A549 (cell line): Measurements from ENCODE around the gene OTOG. TPM values are rescaled to one million over a fixed set of nuclear protein-coding genes. Genes with fewer than 3 reads are reported as not detected.
A peak's percentile ranks its signal among the peaks of the same experiment; 100 is the strongest.

ENCODE experiments used
- ATAC-seq, 2 experiments: fragments of 200-7000 bp in 1 of 2; fragments of >200 bp in 1 of 2; cut with Nextera tagmentation in 1 of 2; cut with Tn5 transposase in 1 of 2; 3 replicates each; pipeline versions ENCODE4 v1.8.0 to v1.9.1; 2018 to 2020; ENCODE audit warnings: mild to moderate bottlenecking in 1 of 2, moderate library complexity in 1 of 2
- CTCF ChIA-PET: fragments of 300-600 bp; sonication (Branson Sonifier 250); formaldehyde crosslinking; extraction: SDS; loops from one replicate; lab custom pipeline; 2021; ENCODE audit warnings: antibody characterized with exemption, inconsistent platforms; lab: Yijun Ruan, JAX
- POLR2A ChIA-PET: fragments of 350-600 bp; formaldehyde crosslinking; extraction: SDS; loops from one replicate; lab custom pipeline; 2021; ENCODE audit warnings: antibody characterized with exemption, inconsistent platforms; lab: Yijun Ruan, JAX
- DNase-seq, 2 experiments: peaks; one replicate each; pipeline versions ENCODE4 v3.0.0 to v3.0.0-alpha.2; 2011 to 2016; ENCODE audit warnings: low read depth in 1 of 2, low spot score in 1 of 2
- FAIRE-seq: peaks from 2 replicates; lab custom pipeline; 2011; peaks lifted over from hg19 to GRCh38; lab: Jason Lieb, UNC
- H3K27ac ChIP-seq, 2 experiments: fragments of >200 bp; sonication (Bioruptor Twin); formaldehyde crosslinking; 3 replicates each; pipeline ENCODE4 v1.5.1; 2016 to 2017
- H3K4me1 ChIP-seq: fragments of >200 bp; sonication (Bioruptor Twin); formaldehyde crosslinking; 3 replicates; pipeline ENCODE4 v1.6.1; 2016
- H3K4me2 ChIP-seq: fragments of >200 bp; sonication (Bioruptor Twin); formaldehyde crosslinking; 3 replicates; pipeline ENCODE4 v1.6.1; 2016
- H3K4me3 ChIP-seq: fragments of >200 bp; sonication (Bioruptor Twin); formaldehyde crosslinking; 3 replicates; pipeline ENCODE4 v1.5.1; 2016
- H3K9me3 ChIP-seq: fragments of >200 bp; sonication (Bioruptor Twin); formaldehyde crosslinking; 3 replicates; pipeline ENCODE4 v1.6.1; 2016
- ATOH8 ChIP-seq: fragments of 250-450 bp; sonication (Bioruptor Pico); IDR thresholded peaks from 2 replicates; pipeline ENCODE4 v1.5.0; 2020; ENCODE audit warnings: low read depth, mild to moderate bottlenecking, moderate library complexity
- BHLHE40 ChIP-seq: IDR thresholded peaks from 2 replicates; pipeline ENCODE4 v1.6.1; 2012; ENCODE audit warnings: low read depth, low read length, inconsistent platforms
- CBX8 ChIP-seq: fragments of 200-600 bp; sonication (generic); IDR thresholded peaks from 2 replicates; pipeline ENCODE4 v1.6.1; 2016
- CHD4 ChIP-seq: fragments of 200-600 bp; sonication (generic); IDR thresholded peaks from 2 replicates; pipeline ENCODE4 v1.6.1; 2016; ENCODE audit warnings: antibody characterized with exemption, mild to moderate bottlenecking, borderline replicate concordance
- EHF ChIP-seq: fragments of 250-450 bp; sonication (Bioruptor Pico); IDR thresholded peaks from 2 replicates; pipeline ENCODE4 v1.5.0; 2020; ENCODE audit warnings: mild to moderate bottlenecking
- EHMT2 ChIP-seq: fragments of 200-600 bp; sonication (generic); IDR thresholded peaks from 2 replicates; pipeline ENCODE4 v1.6.1; 2016; ENCODE audit warnings: antibody characterized with exemption, low read depth, mild to moderate bottlenecking, moderate library complexity
- ELK1 ChIP-seq: fragments of 150-350 bp; IDR thresholded peaks from 2 replicates; pipeline ENCODE4 v1.6.1; 2014; ENCODE audit warnings: low read depth, mild to moderate bottlenecking, low read length
- FOSB ChIP-seq: fragments of 250-450 bp; sonication (Bioruptor Pico); IDR thresholded peaks from 2 replicates; pipeline ENCODE4 v1.5.0; 2020; ENCODE audit warnings: mild to moderate bottlenecking, moderate library complexity
- HDAC2 ChIP-seq: fragments of 200-600 bp; sonication (generic); IDR thresholded peaks from 2 replicates; pipeline ENCODE4 v1.6.1; 2016
- HES2 ChIP-seq: fragments of >200 bp; sonication (Bioruptor Twin); formaldehyde crosslinking; IDR thresholded peaks from 2 replicates; pipeline ENCODE4 v1.6.1; 2016
- HMGXB4 ChIP-seq: fragments of 250-450 bp; sonication (Bioruptor Pico); IDR thresholded peaks from 2 replicates; pipeline ENCODE4 v1.5.0; 2021; ENCODE audit warnings: mild to moderate bottlenecking, moderate library complexity, borderline replicate concordance
- HOXB5 ChIP-seq: fragments of 250-450 bp; sonication (Bioruptor Pico); IDR thresholded peaks from 2 replicates; pipeline ENCODE4 v1.5.0; 2020; ENCODE audit warnings: mild to moderate bottlenecking, moderate library complexity
- JUN ChIP-seq, 2 experiments: fragments of >200 bp; sonication (Bioruptor Twin); formaldehyde crosslinking; IDR thresholded peaks; 2 replicates in 1 of 2; 3 replicates in 1 of 2; pipeline ENCODE4 v1.6.1; 2016 to 2017
- MAFK ChIP-seq: fragments of 450-650 bp; IDR thresholded peaks from 2 replicates; pipeline ENCODE4 v1.6.1; 2014; ENCODE audit not compliant: partially characterized antibody
- MAZ ChIP-seq: fragments of 150-350 bp; IDR thresholded peaks from 2 replicates; pipeline ENCODE4 v1.6.1; 2014; ENCODE audit warnings: antibody characterized with exemption, low read depth, low read length, borderline replicate concordance
- NPAS2 ChIP-seq: fragments of 250-450 bp; sonication (Bioruptor Pico); IDR thresholded peaks from 2 replicates; pipeline ENCODE4 v1.8.0; 2022; ENCODE audit warnings: mild to moderate bottlenecking, moderate library complexity, borderline replicate concordance
- PHF8 ChIP-seq: fragments of 200-600 bp; sonication (generic); IDR thresholded peaks from 2 replicates; pipeline ENCODE4 v1.6.1; 2016; ENCODE audit warnings: low read depth, mild to moderate bottlenecking, antibody characterized with exemption, moderate library complexity, borderline replicate concordance
- RARB ChIP-seq: fragments of 250-450 bp; sonication (Bioruptor Pico); IDR thresholded peaks from 2 replicates; pipeline ENCODE4 v1.8.0; 2021; ENCODE audit warnings: mild to moderate bottlenecking, moderate library complexity
- REST ChIP-seq: fragments of 200-600 bp; sonication (generic); IDR thresholded peaks from 2 replicates; pipeline ENCODE4 v1.6.1; 2016; ENCODE audit warnings: antibody characterized with exemption, mild to moderate bottlenecking, moderate library complexity
- RFX5 ChIP-seq: fragments of 450-650 bp; IDR thresholded peaks from 2 replicates; pipeline ENCODE4 v1.7.1; 2014; ENCODE audit warnings: antibody characterized with exemption, mild to moderate bottlenecking, moderate library complexity
- SMC3 ChIP-seq: fragments of >200 bp; sonication (Bioruptor Twin); formaldehyde crosslinking; IDR thresholded peaks from 3 replicates; pipeline ENCODE4 v1.6.1; 2018; ENCODE audit warnings: inconsistent platforms
- TFCP2L1 ChIP-seq: fragments of 250-450 bp; sonication (Bioruptor Pico); IDR thresholded peaks from 2 replicates; pipeline ENCODE4 v1.5.0; 2021; ENCODE audit warnings: mild to moderate bottlenecking
- TP53 ChIP-seq: fragments of 250-450 bp; sonication (Bioruptor Pico); IDR thresholded peaks from 2 replicates; pipeline ENCODE4 v1.5.0; 2021; ENCODE audit warnings: mild to moderate bottlenecking, moderate library complexity
- ZFP36 ChIP-seq: fragments of 450-650 bp; IDR thresholded peaks from 2 replicates; pipeline ENCODE4 v1.6.1; 2014; ENCODE audit warnings: borderline replicate concordance; ENCODE audit not compliant: partially characterized antibody
- WGBS: methylation state at CpG from one replicate; pipeline ENCODE4 v1.1.6; 2017; ENCODE audit errors: missing lambda C conversion rate; 5-methylcytosine and 5-hydroxymethylcytosine counted together
- polyA plus RNA-seq, 4 experiments: library from polyadenylated mRNA; depleted of rRNA in 3 of 4; stranded (reverse); fragments of >200 nt; fragmentation: RNase III in 1 of 4; extraction: RNeasy Plus Mini Kit Qiagen cat#74134 plus additional on column Dnase treatment in 1 of 4; gene quantifications; 2 replicates in 3 of 4; 3 replicates in 1 of 4; pipeline ENCODE4 v1.2.3, GENCODE V29; 2011 to 2017

Gene OTOG
- polyA plus RNA-seq, 2 of the 4 experiments (the other 2 are of a cell fraction), result not detected

- Histone ChIP-seq H3K4me1 (peaks cover 6% of the 10 kb centered on the region; the same call in 2 of the 3 replicates), H3K4me3 (no peak overlapping the region), H3K27ac (no peak overlapping the region)
- CTCF ChIA-PET, result interaction anchor here (0.7 to 45.8 kb wide), 20 partner anchors 9 to 664 kb away, joined by 3 to 1119 read pairs (median 9); partner anchors contain the start of genes KCNJ11 and USH1C
- no peak for TF ChIP-seq FOSB (CRISPR knock-in tag)
- no peak for TF ChIP-seq EHF (CRISPR knock-in tag)
- no peak for TF ChIP-seq REST
- no peak for TF ChIP-seq MAZ
- TF ChIP-seq JUN (IDR thresholded peaks at IDR 0.05), result no peak
- no peak for TF ChIP-seq CHD4
- TF ChIP-seq TFCP2L1 (CRISPR knock-in tag), result no peak
- TF ChIP-seq ELK1, result no peak
- TF ChIP-seq ATOH8 (CRISPR knock-in tag), result no peak
- no peak for TF ChIP-seq ZFP36
- TF ChIP-seq HDAC2, result no peak
- TF ChIP-seq SMC3, result no peak
- TF ChIP-seq NPAS2, result no peak
- no peak for TF ChIP-seq HMGXB4
- no peak for TF ChIP-seq RARB (CRISPR knock-in tag)
- no peak for TF ChIP-seq HOXB5 (CRISPR knock-in tag)
- TF ChIP-seq BHLHE40, result no peak
- TF ChIP-seq, all 56 proteins: peak for 0
- FAIRE-seq, result no peak
- Histone ChIP-seq H3K4me2 (no peak overlapping the region), H3K9me3 (no peaks in the 10 kb centered on the region)
- ATAC-seq, result peak in 1 of 2 experiments; percentile 17; a peak in 1 of 6 replicates
- DNase-seq, result no peak
- POLR2A ChIA-PET, result interaction anchor here (0.8 kb wide), 1 partner anchor 176 kb away, joined by 4 read pairs; no protein-coding TSS in a partner anchor
- 58% methylated on average over 14 of the region's 14 CpGs for WGBS
Measured at GRCh38 chr11:17528906-17529843, 17.9 kb upstream of the OTOG start.

GRCh38 chr11:17529844-17530185 lies 17.2 kb upstream of the OTOG start:
- POLR2A ChIA-PET, result no interaction called here
- ATAC-seq (no peak), FAIRE-seq (no peak), DNase-seq (no peak)
- H3K27ac ChIP-seq, result no peak overlapping the region
- H3K4me1 ChIP-seq, result peaks cover 6% of the 10 kb centered on the region; the same call in 2 of the 3 replicates
- no peaks in the 10 kb centered on the region for H3K9me3 ChIP-seq
- no peak overlapping the region for H3K4me3 ChIP-seq
- TF ChIP-seq EHMT2 (no peak), RFX5 (no peak), PHF8 (no peak), CBX8 (no peak), SMC3 (no peak), RARB (CRISPR knock-in tag) (no peak), MAFK (no peak), TP53 (no peak), HES2 (no peak)
- TF ChIP-seq, all 56 proteins: peak for 0
- 91% methylated on average over 10 of the region's 10 CpGs for WGBS
- CTCF ChIA-PET, result interaction anchor here (3.1 to 45.8 kb wide), 5 partner anchors 11 to 145 kb away, joined by 34 to 1119 read pairs (median 89); partner anchors contain the start of genes KCNJ11 and USH1C
- H3K4me2 ChIP-seq, result no peak overlapping the region
